ENCODE measurements around the gene SEMA4D.
"Not testable (repeated sequence)": the region's sequence is repeated elsewhere in the genome, so short reads cannot be mapped to it uniquely, and the experiment has no call there.

SEMA4D gene

GRCh38 chr9:89479669-89480011 lies 18.3 kb downstream of the SEMA4D start:
- FAIRE-seq, result not testable (repeated sequence)

GRCh38 chr9:89478821-89479668 lies 18.9 kb downstream of the SEMA4D start:
- no peak for FAIRE-seq

DNA sequence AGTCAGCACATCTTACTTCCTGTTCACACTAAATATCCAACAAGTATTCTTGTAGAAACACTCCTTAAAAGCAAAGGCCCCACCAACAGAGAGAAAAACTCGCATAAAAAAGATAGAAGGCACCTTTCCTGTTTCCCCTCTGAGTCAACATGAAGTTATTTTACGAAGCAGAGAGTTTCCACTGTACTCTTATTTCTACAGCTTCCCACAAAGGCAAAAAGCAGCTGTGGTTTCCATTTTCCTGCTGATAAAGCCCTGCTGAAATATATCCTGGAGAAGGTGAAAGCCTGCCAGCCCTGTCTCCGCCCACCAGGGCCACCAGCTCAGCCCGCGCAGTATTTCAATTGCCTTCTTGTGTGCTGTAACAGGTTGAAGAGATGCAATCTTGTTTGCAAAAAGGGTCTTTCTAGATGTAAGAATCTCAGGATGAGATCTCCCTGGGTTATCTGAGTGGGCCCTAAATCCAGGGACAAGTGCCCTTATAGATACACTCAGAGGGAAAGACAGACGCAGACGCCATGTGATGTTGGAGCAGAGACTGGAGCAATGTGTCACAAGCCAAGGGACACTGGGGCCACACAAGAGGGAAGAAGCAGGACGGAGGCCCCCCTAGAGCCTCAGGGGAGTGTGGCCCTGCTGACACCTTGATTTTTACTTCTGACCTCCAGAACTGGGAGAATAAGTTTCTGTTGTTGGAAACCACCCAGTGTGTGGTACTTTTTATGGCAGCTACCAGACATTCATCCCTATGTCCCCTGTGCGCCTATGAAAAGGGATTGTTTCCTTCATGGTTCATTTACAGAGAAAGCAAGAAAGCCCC lies 19.9 kb downstream of the SEMA4D start:
- FAIRE-seq, result no peak

DNA sequence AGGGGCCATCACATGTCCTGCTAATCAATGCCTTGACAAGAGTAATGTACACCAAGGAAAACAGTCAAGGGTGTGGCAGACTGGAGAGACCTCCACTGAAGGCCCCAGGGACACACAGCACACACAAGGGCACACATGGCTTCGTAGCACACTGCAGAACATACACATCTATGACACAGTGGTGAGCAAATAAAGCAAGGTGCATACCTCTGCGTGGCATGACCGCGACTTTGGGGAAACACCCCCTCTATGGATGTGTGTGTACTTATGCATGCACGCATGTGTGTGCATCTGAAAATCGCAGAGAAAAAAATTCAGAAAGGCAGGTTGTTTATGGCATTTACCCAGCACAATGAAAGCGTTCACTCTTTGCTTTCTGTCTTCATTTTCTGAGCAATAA lies 20.5 kb downstream of the SEMA4D start:
- no peak for FAIRE-seq

DNA sequence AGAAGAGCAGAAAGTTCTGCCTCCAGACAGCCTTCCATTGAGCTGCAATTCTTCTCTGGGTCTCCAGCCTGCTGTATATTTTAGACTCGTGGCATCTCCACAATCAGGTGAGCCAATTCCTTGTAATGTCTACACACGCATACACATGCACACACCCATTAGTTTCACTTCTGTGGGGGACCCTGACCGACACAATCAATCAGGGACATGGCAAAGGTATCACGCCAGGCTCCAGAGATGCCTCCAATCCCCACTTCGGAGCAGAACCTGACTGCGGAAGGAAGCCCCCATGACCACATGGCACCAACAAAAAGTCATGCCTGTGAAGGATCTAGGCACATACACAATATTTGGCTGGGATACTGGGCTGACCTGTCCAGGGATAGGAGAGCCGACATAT lies 21.4 kb downstream of the SEMA4D start:
- no peak for FAIRE-seq

- FAIRE-seq, result no peak
Measured at GRCh38 chr9:89475891-89476440, 21.9 kb downstream of the SEMA4D start.

- FAIRE-seq, result no peak
Measured at GRCh38 chr9:89474939-89475338, 23.0 kb downstream of the SEMA4D start.

GRCh38 chr9:89473762-89474469 lies 24.0 kb downstream of the SEMA4D start:
- FAIRE-seq, result no peak

GRCh38 chr9:89471796-89472320 lies 26.1 kb downstream of the SEMA4D start:
- FAIRE-seq, result not testable (repeated sequence)

DNA sequence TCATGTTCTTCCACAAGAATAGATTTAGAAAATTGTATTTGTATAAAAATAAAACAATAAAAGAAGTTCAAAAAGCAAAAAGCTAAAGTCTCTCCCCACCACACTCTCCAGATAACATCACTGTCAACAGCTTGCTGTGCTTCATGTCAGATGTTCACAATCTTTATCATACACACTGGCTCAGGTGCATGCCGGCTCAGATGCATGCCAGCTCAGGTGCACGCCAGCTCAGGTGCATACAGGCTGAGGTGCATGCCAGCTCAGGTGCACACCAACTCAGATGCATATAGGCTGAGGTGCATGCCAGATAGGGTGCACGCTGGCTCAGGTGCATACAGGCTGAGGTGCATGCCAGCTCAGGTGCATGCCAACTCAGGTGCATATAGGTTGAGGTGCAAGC lies 26.5 kb downstream of the SEMA4D start:
- FAIRE-seq, result no peak

- no peak for FAIRE-seq
Measured at GRCh38 chr9:89470224-89470839, 27.6 kb downstream of the SEMA4D start.

DNA sequence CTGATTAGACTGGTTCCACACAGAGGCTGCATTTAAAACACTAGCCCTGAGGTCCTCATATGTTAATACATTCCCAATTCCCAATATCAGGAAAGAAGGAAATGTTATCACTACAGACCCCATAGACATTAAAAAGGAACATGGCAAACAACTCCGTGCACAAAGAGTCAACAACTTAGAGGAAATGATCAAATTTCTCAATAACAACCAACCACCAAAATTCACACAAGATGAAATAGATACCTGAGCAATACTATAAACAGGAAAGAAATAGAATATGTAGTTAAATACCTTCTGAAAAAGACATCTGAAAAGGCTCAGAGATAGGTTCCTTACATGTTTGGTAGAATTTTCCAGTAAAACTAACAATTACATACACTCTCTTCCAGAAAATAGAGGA lies 28.9 kb downstream of the SEMA4D start:
- FAIRE-seq, result no peak

DNA sequence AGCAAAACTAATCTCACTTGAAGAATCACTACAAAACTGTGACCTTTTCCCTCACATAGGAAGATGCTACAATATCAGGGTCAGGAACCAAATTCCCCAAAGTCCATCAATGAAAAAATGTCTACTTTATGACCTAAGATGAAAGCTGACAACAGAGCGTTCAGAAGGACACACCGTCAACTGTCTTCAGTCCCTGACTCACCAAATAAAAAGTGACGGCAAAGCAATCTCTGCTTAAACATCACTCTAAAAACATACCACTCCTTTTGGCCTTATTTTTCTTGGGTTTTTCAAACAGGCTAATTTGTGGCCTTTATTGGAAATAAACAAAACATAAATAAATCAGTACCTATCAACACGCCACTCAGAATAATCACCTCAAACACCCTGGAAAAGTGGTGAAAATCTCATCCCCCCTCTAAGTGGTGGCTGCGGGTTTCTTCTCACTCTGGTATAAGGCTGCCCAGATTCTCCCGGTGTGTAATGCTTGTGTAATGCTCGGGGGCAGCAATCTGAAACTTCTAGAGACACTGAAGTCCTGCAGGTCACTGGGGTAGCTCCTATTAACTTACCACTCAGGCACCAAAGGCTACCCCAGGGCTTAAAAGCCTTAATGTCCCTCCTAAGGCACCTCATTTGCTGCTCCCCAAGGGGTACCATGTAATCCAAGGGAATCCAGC lies 29.5 kb downstream of the SEMA4D start:
- FAIRE-seq, result no peak

DNA sequence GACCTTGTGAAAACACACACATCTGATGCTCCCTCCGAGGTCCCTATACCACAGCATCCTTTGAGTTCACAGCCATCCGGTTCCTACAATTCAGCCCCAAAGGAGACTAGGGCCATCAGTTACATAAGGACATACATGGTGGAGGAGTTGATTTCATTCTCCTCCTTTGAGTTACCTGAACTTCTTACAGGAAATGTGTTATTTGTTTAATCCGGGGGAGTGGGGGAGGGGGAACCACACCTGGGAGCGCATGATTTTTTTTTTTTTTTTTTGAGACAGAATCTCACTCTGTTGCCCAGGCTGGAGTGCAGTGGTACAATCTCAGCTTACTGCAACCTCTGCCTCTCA lies 30.7 kb downstream of the SEMA4D start:
- no peak for FAIRE-seq

DNA sequence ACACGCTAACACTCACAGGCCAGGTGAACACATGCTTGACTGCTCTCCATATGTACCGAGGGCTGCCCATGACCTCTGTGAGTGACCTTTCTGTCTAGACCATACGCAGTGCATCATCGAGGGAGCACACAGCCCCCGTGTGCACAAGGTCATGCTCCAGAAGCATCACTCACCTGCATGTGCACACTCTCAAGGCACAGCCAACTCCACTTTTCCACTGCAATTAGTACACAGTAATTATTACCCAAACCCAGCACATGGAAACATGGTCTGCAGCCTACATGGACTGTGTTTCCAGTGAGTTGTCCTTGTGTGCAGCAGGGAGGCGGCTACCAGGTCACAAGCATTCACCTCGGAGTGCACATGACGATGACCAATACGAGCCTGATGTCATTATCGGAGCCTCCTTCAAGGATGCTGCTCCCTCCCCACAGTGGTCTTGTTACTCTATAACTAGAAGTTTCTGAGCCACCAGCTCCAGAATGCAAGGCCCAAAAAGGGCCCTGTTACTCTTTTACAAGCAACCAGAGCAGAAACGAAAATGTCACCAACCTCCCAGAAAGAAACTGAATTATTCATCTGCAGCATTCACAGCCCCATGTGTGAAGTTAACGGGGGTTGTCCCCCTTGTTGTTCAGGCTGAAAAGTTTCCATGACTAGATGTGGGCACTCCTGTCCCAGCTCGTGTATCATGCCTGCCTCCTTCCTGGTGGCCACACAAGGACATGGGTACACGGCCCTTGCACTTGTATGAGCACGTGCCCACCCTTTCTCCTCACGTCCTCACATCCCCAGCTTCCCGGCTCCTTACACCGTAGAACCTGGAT lies 31.2 kb downstream of the SEMA4D start:
- no peak for FAIRE-seq

- no peak for FAIRE-seq
Measured at GRCh38 chr9:89465726-89466308, 32.1 kb downstream of the SEMA4D start.

GRCh38 chr9:89465001-89465451 lies 32.9 kb downstream of the SEMA4D start:
- no peak for FAIRE-seq

GRCh38 chr9:89464300-89464901 lies 33.5 kb downstream of the SEMA4D start:
- no peak for FAIRE-seq

DNA sequence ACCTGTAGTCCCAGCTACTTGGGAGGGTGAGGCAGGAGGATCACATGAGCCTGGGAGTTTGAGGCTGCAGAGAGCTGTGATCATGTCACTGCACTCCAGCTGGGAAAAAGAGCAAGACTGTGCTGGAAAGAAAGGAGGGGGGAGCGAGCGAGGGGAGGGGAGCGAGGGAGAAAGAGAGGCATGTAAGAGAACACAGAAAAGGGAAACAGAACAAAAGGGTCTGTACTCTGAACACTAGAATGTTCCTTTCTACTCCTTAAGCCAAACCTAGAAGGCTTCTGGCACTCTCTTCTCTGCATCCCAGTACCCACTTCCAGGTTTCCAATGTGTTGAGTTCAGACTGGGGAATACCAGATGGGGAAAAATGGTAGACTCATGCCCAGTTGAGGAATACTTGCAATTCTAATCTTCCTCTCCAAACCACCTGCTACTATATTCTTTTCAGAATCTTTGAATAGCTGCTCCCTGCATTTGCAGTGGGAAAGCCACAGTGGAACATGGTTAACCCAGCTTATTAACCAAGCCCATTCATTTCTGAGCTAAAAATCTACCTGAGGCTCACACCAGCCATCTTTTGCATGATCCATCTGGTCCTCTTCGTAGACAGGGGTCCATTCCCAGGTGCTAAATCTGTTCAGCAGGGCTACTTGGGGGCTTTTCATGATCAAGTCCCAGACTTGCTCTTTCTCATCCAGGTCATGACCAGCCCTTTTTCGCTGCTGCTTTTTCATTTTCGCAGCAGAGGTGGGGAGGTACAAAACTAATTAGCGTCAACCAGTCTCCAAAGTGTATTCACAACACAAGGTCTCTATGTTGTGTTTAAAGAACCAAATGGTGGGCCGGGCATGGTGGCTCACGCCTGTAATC lies 34.9 kb downstream of the SEMA4D start:
- no peak for FAIRE-seq
